NCI-H2107 treated with DMSO at 0.1 percent for 48 hours (cell line): ENCODE results near the gene DCUN1D2.
"Not testable (repeated sequence)": the region's sequence is repeated elsewhere in the genome, so short reads cannot be mapped to it uniquely, and the experiment has no call there.

Source experiments
- DNase-seq: peaks from one replicate; lab custom pipeline; 2025; ENCODE audit not compliant: unreplicated experiment; lab: John Stamatoyannopoulos, UW

The DCUN1D2 gene

GRCh38 chr13:113448885-113449692 is 41.4 kb downstream of the DCUN1D2 start:
- no peak for DNase-seq

DNA sequence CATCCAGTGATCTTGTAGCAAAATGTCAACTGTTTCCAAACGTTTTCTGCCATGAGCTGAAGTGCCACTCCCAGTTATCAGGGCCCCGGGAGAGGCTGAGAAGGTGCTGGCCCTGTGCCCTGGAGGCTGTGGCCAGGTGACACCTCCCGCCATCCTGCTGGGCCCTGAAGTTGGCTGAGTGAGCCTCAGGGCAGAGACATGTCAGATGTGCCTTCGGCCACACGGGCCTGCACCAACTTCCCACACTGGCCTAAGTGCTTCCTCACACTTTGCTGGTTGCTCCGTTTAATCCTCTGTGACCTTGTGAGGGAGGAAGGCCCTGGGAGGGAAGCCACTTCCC is 42.0 kb downstream of the DCUN1D2 start:
- DNase-seq = no peak

- DNase-seq = no peak
Measured at GRCh38 chr13:113447596-113447995, 42.9 kb downstream of the DCUN1D2 start.

DNA sequence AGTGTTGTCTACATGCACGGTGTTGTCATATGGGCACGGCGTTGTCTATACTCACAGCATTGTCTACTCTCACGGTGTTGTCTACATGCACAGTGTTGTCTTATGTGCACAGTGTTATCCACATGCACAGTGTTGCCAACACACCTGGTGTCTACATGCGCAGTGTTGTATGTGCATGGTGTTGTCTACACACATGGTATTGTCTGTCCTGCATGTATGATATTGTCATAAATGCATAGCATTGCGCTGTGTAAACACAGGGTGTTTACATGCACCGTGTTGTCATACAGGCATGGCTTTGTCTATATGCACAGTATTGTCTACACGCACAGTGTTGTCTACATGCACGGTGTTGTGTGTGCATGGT is 44.0 kb downstream of the DCUN1D2 start:
- no peak for DNase-seq

DNA sequence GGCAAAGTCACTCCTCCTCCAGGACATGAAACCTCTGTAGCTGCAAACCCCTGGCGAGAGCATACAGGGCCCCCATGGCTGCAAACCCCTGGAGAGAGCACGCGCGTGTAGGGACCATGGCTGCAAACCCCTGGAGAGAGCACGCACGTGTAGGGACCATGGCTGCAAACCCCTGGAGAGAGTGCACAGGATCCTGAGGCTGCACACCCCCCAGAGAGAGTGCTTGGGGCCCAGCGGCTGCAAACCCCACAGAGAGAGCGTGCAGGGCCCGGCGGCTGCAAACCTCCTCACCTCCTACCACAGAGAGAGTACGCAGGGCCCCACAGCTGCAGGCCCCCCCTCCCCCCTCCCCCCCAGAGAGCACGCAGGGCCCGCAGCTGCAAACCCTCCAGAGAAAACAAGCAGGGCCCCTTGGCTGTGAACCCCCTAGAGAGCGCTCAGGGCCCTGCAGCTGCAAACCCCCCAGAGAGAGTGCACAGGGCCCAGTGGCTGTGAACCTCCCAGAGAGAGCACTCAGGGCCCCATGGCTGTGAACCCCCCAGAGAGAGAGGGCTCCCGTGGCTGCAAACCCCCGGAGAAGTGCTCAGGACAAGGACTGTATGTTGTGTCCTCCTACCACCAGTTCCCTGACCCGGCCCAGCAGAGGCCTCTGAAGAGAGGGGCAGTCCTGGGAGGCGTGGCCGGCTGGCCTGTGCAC is 44.6 kb downstream of the DCUN1D2 start:
- DNase-seq = peak; percentile 31

GRCh38 chr13:113443991-113444390 is 46.5 kb downstream of the DCUN1D2 start:
- DNase-seq = no peak

DNA sequence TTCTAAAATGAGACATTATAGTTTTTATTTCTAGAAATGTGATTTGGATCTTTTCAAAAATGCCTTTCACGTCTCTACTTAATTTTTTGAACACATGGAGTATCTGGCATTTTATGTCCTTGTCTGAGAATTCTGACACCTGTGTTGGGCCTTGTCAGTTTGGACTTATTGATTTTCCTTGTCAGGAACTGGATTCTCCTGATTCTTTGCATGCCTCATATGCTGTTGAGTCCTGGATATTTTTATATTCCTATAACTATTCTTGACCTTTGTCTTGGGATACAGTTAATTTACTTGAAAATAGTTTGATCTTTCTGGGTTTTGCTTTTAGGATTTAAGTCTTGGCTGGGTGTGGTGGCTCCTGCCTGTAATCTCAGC is 47.5 kb downstream of the DCUN1D2 start:
- no peak for DNase-seq

DNA sequence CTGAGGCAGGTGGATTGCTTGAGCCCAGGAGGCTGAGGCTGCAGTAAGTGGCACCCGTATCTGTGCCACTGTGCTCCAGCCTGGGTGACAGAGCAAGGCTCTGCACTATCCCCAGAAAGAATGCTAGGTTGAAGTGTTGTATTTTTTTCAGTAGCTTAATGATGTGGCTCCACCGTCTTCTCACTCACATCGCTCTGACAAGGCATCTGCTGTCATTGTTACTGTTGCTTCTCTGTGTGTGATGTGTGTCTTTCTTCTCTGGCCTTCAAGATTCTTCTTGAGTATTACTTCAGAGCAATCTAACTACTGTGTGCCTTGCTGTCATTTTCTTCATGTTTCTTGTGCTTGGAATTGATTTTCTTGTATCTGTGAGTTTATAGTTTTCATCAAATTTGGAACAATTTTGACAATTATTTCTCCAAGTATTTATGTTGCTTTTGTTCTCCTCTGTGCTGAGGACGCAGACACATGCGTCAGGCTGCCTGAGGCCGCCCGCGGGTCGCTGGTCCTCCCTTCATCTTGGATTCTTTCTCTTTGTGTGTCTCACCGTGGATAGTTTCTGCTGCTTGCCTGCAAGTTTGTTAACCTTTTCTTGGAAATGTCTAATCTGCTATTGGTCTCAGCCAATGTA is 48.0 kb downstream of the DCUN1D2 start:
- no peak for DNase-seq

DNA sequence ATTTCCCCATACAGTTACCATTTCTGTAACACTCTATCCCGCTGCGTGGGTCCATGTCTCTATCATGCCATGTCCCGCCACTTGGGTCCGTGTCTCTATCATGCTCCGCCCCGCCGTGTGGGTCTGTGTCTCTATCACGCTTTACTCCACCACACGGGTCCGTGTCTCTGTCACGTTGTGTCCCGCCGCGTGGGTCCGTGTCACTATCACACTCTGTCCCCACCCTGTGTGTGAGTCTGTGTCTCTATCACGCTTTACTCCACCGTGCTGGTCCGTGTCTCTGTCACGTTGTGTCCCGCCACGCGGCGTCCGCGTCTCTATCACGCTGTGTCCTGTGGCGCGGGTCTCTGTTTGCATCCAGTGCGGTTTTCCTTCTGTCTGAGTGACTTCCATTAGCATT is 48.9 kb downstream of the DCUN1D2 start:
- DNase-seq = no peak

DNA sequence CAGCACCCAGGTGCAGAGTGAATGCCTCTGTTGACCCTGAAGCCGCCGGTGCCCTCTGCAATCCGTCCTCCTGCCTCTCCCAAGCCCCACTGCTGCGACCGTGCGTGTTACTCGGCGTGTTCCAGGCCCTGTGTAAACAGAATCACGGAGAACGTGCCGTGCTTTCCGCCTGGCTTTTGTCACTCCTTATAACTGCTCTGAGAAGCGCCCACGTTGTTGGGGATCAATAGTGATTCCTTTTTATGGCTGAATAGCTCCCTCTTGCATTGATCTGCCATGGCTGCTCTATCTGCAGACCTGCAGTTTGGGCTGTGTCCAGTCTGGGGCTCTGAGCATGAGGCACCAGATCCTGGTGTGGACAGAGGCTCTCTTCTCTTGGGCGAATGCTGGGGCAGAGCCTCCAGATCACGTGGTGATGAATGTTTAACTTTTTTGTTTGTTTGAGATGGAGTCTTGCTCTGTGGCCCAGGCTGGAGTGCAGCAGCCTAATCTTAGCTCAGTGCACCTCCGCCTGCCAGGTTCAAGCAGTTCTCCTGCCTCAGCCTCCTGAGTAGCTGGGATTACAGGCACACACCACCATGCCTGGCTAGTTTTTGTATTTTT is 53.0 kb downstream of the DCUN1D2 start:
- no peak for DNase-seq

- not testable (repeated sequence) for DNase-seq
Measured at GRCh38 chr13:113436866-113437265, 53.6 kb downstream of the DCUN1D2 start.

GRCh38 chr13:113435907-113436306 is 54.6 kb downstream of the DCUN1D2 start:
- not testable (repeated sequence) for DNase-seq

DNA sequence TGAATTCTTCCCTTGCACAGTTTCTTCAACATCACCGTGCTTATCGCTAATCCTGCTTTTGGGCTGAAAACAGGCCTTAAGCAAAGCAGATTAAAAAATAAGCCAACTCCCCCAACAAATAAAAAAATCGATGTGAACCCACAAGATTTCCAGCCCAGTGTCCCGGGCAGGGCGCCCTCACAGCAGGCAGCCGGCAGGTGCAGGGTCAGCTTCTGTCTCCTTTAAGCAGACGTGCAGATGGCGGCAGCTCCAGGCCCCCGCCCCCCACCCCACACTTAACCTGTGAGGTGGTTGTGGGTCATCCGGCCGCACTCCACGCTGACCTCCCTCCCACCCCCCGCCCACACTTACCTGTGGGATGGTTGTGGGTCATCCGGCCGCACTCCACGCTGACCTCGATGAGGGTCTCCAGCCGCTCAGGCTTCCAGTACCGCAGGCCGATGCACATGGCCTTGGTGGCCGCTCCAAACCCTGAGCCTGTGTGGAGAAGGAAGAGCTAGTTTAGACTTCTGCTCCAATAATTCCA is 57.1 kb downstream of the DCUN1D2 start:
- DNase-seq = no peak

- no peak for DNase-seq
Measured at GRCh38 chr13:113432506-113433270, 57.8 kb downstream of the DCUN1D2 start.

DNA sequence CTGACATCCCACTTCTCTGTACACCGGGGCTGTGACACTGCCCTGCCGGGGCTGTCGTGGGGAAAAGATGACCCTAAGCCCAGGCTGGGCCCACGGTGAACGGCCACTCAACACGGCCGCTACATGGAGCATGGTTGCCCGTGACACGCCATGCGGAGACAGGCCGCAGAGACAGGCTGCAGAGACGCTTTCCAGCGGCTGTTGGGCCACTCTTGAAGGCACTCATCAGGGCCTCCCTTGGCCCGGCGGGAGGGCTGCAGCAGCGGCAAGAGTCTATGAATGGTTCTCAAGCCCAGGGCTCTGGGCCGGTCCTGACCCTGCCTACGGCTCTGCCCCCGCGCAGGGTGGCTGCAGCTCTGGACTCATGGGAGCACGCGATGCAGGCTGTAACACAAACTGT is 59.3 kb downstream of the DCUN1D2 start:
- DNase-seq = no peak

DNA sequence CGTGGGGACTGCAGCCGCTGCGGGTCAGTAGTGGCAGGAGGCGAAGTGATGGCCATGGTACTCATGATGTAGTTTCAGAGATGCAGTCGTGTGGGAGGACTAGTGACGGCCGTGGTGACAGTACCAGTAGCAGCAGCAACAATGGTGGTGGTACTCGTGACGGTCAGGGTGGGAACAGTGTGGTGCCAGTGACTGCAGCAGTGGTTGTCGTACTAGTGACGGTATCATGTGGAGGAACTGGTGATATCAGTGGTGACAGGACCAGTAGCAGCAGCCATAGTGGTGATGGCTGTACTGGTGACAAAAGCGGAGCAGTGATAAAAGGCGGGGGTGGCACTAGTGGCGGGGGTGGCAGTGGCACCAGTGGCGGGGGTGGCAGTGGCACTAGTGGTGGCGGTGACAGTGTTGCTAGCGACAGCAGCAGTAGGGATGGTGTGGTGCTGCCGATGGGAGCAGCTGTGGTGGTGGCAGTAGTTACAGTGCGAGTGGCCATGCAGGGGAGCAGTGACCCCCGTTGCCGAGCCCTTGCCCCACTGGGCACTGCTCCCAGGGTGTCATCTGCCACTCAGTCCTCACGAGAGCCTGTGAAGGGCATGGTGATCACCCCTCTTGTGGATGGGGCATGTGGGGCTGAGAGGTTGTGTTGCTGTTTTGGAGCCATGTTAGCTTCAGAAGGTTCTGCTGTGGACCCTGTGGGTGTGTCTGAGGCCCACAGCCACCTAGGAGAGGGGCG is 60.0 kb downstream of the DCUN1D2 start:
- no peak for DNase-seq

DNA sequence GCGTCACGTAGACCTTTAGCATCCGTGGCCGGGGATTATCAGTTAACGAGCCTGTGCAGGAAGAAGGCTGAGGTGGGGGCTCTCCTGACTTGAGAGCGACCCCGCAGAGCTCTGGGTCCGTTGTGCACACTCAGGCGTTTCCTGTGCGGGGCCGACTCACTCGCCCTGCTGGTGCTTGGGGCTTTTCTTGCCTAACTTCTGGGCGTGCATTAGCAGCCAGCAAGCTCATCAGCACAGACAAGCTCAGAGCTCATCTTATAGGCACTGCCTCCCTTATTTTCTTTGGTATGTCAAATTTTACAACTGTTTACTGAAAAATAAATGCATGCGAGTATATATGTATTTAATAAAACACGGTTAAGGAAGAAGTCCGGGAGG is 60.9 kb downstream of the DCUN1D2 start:
- no peak for DNase-seq

DNA sequence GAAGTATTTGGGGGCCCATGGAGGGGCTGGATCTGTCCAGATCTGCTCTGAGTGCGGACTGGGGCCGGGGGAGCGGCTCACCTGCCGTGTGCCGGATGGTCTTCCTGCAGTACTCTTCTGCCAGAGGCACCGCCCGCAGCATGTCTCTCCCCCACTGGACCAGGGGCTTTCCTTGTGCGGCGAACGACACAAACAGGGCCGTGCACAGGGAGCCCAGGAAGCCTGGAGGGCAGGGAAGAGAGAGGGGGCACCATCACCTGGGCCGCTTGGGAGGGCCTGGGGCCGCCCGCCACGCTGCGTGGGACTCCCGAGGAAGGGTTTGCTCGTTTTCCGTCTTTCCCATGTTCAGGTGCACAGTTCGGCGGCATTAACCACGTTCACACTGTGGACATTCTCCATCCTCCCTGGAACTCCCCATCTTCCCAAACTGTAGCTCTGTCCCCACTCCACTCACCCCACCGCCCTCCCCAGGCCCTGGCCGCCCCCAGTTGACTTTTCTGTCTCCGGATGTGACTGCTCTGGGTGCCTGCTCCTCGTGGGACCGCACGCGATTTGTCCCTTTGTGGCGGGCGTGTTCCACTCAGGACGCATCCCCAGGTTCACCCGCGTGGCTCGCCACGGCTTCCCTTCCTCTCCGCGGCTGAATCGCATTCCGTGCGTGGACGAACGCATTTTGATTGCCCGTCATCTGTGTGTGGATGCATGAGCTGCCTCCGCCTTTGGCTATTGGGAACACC is 61.5 kb downstream of the DCUN1D2 start:
- DNase-seq = no peak

- no peak for DNase-seq
Measured at GRCh38 chr13:113428469-113428865, 62.0 kb downstream of the DCUN1D2 start.
